Endodermal cell (in vitro differentiated cells): ENCODE data around the gene KIF16B. TPM values are rescaled to one million over a fixed set of nuclear protein-coding genes. Genes with fewer than 3 reads are reported as not detected.
A peak's percentile ranks its signal among the peaks of the same experiment; 100 is the strongest.

ENCODE experiments used
- DNase-seq: peaks from one replicate; pipeline ENCODE4 v3.0.0-alpha.2; 2017
- H3K27ac ChIP-seq: 2 replicates; pipeline ENCODE4 v1.5.1; 2013; ENCODE audit warnings: mild to moderate bottlenecking, low read depth, low read length, moderate library complexity
- H3K27me3 ChIP-seq: 2 replicates; pipeline ENCODE4 v1.6.1; 2013; ENCODE audit warnings: mild to moderate bottlenecking, low read length, moderate library complexity; ENCODE audit not compliant: insufficient read depth, control insufficient read depth, poor library complexity, severe bottlenecking
- H3K36me3 ChIP-seq: 2 replicates; pipeline ENCODE4 v1.7.0; 2013; ENCODE audit warnings: mild to moderate bottlenecking, low read length, moderate library complexity; ENCODE audit not compliant: control insufficient read depth, insufficient read depth
- H3K4me1 ChIP-seq: one replicate; pipeline ENCODE4 v1.7.0; 2013; ENCODE audit warnings: low read length; ENCODE audit not compliant: control insufficient read depth, insufficient read depth
- H3K4me3 ChIP-seq: 2 replicates; pipeline ENCODE4 v1.5.1; 2013; ENCODE audit warnings: mild to moderate bottlenecking, low read length, moderate library complexity
- H3K9ac ChIP-seq: 2 replicates; pipeline ENCODE4 v1.6.1; 2013; ENCODE audit warnings: mild to moderate bottlenecking, low read length, moderate library complexity; ENCODE audit not compliant: poor library complexity, severe bottlenecking; ENCODE audit errors: extremely low read depth
- H3K9me3 ChIP-seq: 2 replicates; pipeline ENCODE4 v1.6.1; 2013; ENCODE audit warnings: mild to moderate bottlenecking, low read length, moderate library complexity; ENCODE audit not compliant: control insufficient read depth
- H3K27ac Mint-ChIP-seq: 2 replicates; pipeline ENCODE4 v1.8.0; 2020; ENCODE audit warnings: mixed read lengths
- H3K27me3 Mint-ChIP-seq: 2 replicates; pipeline ENCODE4 v1.8.0; 2021; ENCODE audit warnings: mild to moderate bottlenecking, mixed read lengths; ENCODE audit not compliant: insufficient read depth
- H3K36me3 Mint-ChIP-seq: 2 replicates; pipeline ENCODE4 v1.8.0; 2020; ENCODE audit warnings: low read depth, mixed read lengths
- H3K4me1 Mint-ChIP-seq: 2 replicates; pipeline ENCODE4 v1.8.0; 2020; ENCODE audit warnings: mixed read lengths
- H3K4me3 Mint-ChIP-seq: 2 replicates; pipeline ENCODE4 v1.8.0; 2020; ENCODE audit warnings: mild to moderate bottlenecking, moderate library complexity, mixed read lengths
- H3K9me3 Mint-ChIP-seq: 2 replicates; pipeline ENCODE4 v1.8.0; 2020; ENCODE audit warnings: mild to moderate bottlenecking, mixed read lengths
- WGBS, 2 experiments: methylation state at CpG; one replicate each; pipeline versions ENCODE4 v1.1.5 to v1.1.7; 2013; ENCODE audit warnings: missing lambda C conversion rate in 2 of 2, mixed read lengths in 1 of 2; ENCODE audit not compliant: insufficient coverage in 1 of 2, insufficient read length in 1 of 2; 5-methylcytosine and 5-hydroxymethylcytosine counted together
- total RNA-seq, 2 donors: library from RNA; stranded (reverse); fragmentation: NEBNext Ultra II Directional in 1 of 2; extraction: Animal tissue kit (Norgen Biotek cat#: 25700) in 1 of 2; gene quantifications; 2 replicates in 1 of 2; 3 replicates in 1 of 2; pipeline ENCODE4 v1.2.1, GENCODE V29; 2021
- TF ChIP-seq, protein P1 (sequence below): fragments of 200-600 bp; sonication (generic); conservative IDR thresholded peaks from 2 replicates; pipeline ENCODE4 v1.5.0; 2021; ENCODE audit warnings: antibody characterized with exemption, mild to moderate bottlenecking

Gene KIF16B
- total RNA-seq, 2 donors from 2014 or later: 17.3 to 18.8 TPM

DNA sequence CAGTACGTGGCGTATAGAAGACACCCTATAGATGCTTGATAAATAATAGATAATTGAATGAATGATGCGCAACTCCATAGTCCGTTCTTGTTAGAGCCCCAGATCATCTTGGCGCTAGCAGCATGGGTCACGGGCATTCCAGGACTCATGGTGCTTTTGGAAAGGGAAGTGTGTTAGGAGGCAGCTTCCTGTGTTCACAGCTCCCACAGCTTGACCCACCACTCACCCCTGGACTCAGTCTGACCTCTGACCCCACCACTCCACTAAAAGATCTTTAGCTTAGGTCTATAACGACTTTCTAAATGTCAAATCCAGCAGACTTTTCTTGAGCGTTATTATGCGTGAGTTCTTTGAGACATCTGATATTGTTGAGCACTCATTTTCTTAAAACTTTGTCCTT is 35.8 kb upstream of the KIF16B start:
- Histone ChIP-seq H3K4me3 (no peak overlapping the region), H3K9ac (no peak overlapping the region), H3K36me3 (no peaks in the 10 kb centered on the region), H3K9me3 (no peaks in the 10 kb centered on the region), H3K27me3 (no peaks in the 10 kb centered on the region), H3K4me1 (no peaks in the 10 kb centered on the region), H3K27ac (no peak overlapping the region)
- 95 to 100% methylated on average over 7 to 8 of the region's 9 CpGs for WGBS, 2 experiments
- Mint-ChIP-seq H3K9me3 (no peaks in the 10 kb centered on the region), H3K4me3 (no peak overlapping the region), H3K4me1 (peaks cover 12% of the 10 kb centered on the region), H3K36me3 (no peaks in the 10 kb centered on the region), H3K27me3 (no peaks in the 10 kb centered on the region), H3K27ac (no peak overlapping the region)
- DNase-seq: no peak
- TF ChIP-seq, protein P1, sequence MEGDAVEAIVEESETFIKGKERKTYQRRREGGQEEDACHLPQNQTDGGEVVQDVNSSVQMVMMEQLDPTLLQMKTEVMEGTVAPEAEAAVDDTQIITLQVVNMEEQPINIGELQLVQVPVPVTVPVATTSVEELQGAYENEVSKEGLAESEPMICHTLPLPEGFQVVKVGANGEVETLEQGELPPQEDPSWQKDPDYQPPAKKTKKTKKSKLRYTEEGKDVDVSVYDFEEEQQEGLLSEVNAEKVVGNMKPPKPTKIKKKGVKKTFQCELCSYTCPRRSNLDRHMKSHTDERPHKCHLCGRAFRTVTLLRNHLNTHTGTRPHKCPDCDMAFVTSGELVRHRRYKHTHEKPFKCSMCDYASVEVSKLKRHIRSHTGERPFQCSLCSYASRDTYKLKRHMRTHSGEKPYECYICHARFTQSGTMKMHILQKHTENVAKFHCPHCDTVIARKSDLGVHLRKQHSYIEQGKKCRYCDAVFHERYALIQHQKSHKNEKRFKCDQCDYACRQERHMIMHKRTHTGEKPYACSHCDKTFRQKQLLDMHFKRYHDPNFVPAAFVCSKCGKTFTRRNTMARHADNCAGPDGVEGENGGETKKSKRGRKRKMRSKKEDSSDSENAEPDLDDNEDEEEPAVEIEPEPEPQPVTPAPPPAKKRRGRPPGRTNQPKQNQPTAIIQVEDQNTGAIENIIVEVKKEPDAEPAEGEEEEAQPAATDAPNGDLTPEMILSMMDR: no peak

DNA sequence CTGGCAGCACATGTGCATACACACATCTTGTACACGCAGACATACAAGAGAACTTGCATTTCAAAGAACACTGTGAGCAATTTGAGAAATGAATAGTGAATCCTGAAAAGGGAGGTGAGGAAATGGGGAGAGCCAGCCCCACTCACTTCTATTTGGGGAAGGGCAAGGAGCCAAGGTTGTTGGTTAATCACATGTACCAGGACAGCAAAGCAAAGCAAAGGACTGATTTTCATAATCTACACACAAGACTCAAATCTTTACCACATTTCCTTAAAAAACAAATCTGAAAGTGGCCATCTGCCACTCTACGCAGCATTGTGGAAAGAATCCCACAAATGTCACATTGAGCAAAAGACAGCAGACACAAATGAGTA is 35.0 kb upstream of the KIF16B start:
- Mint-ChIP-seq H3K27me3 (no peaks in the 10 kb centered on the region), H3K4me1 (peaks cover 4% of the 10 kb centered on the region), H3K27ac (no peak overlapping the region), H3K4me3 (no peak overlapping the region), H3K36me3 (no peaks in the 10 kb centered on the region), H3K9me3 (no peaks in the 10 kb centered on the region)
- peak overlapping the region; percentile 18 for H3K27ac ChIP-seq
- no peaks in the 10 kb centered on the region for H3K9me3 ChIP-seq
- no peak for DNase-seq
- H3K36me3 ChIP-seq: no peaks in the 10 kb centered on the region
- H3K27me3 ChIP-seq: no peaks in the 10 kb centered on the region
- 92% methylated on average over 2 of the region's 2 CpGs; no CpG with 5 or more reads in 1 of the 2 experiments for WGBS, 2 experiments
- H3K4me3 ChIP-seq: no peak overlapping the region
- no peak overlapping the region for H3K9ac ChIP-seq
- TF ChIP-seq, protein P1: no peak
- no peaks in the 10 kb centered on the region for H3K4me1 ChIP-seq

DNA sequence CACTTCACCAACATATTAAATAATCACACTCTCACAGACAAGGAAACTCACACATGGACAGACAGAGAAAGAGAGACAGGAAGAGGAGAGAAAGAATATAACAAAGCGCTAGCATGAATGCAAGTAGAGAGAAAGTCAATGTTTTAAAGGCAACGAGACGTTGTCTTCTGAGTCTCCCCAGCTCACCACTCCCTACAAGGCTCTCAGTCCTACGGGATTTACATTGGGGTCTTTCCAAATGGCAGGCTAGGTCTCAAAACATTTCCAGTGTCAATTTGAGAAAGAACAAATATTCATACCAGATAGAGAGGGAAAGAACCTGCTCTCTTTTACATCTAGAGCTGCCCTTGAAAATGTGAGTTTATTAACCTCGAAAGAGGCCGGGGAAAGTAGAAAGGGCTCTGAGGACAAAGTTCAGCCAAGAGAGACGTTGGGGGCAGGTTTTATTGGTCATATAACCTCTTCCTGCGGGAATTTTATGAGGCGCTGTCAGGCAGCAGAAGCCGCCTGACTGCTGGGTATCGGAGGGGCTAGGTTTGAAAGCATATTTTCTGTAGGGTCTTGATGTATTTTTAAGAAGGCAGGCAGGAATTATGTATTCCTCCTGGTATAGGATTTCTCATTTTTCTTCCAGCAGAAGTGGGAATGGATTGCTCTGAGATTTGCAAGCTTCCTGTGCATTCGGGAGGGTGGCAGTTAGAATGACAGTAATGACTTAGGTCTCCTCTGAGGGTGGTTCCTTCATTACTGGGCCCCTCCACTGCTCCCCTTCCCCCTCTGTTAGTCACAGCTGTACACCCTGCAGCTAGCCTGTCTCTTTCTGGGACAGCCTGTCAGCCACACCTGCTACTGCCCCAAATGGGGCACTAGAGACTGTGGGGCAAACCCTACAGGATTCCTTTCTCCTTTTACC is 34.4 kb upstream of the KIF16B start:
- Histone ChIP-seq H3K4me3 (no peak overlapping the region), H3K27me3 (no peaks in the 10 kb centered on the region), H3K36me3 (no peaks in the 10 kb centered on the region), H3K4me1 (no peaks in the 10 kb centered on the region), H3K27ac (peak overlapping the region; percentile 18), H3K9me3 (no peaks in the 10 kb centered on the region), H3K9ac (no peak overlapping the region)
- Mint-ChIP-seq H3K27ac (no peak overlapping the region), H3K9me3 (no peaks in the 10 kb centered on the region), H3K27me3 (no peaks in the 10 kb centered on the region), H3K36me3 (no peaks in the 10 kb centered on the region), H3K4me3 (no peak overlapping the region), H3K4me1 (no peaks in the 10 kb centered on the region)
- WGBS, 2 experiments: 93 to 100% methylated on average over 1 to 12 of the region's 12 CpGs
- DNase-seq: no peak
- TF ChIP-seq, protein P1: no peak
